K562 (cell line): ENCODE results near the gene ZNF778. TPM values are rescaled to one million over a fixed set of nuclear protein-coding genes. Genes with fewer than 3 reads are reported as not detected.

Experiments
- ATF3 ChIP-seq, 2 experiments: fragments of 450-650 bp in 1 of 2; sonication (generic) in 1 of 2; formaldehyde crosslinking in 1 of 2; IDR thresholded peaks in 1 of 2; conservative IDR thresholded peaks in 1 of 2; 2 replicates each; pipeline versions ENCODE4 v1.6.1 to v1.8.1; 2016 to 2023; ENCODE audit warnings: mild to moderate bottlenecking in 2 of 2, moderate library complexity in 2 of 2, inconsistent platforms in 1 of 2, missing genetic modification reagents in 1 of 2
- CBX1 ChIP-seq: sonication (generic); IDR thresholded peaks from 2 replicates; pipeline ENCODE4 v1.6.1; 2016; ENCODE audit warnings: antibody characterized with exemption, low read depth, mild to moderate bottlenecking
- FOXP4 ChIP-seq: sonication (generic); formaldehyde crosslinking; IDR thresholded peaks from 2 replicates; pipeline ENCODE4 v1.8.0; 2022; ENCODE audit warnings: mild to moderate bottlenecking, missing genetic modification reagents, borderline replicate concordance
- HLTF ChIP-seq: fragments of 450-650 bp; IDR thresholded peaks from 2 replicates; pipeline ENCODE4 v1.6.1; 2016
- KLF1 ChIP-seq: fragments of 450-650 bp; IDR thresholded peaks from 2 replicates; pipeline ENCODE4 v1.6.1; 2016; ENCODE audit warnings: missing genetic modification characterization, missing compliant biosample characterization
- KLF6 ChIP-seq: fragments of 250-450 bp; sonication (Bioruptor Pico); IDR thresholded peaks from 2 replicates; pipeline ENCODE4 v1.4.0; 2020; ENCODE audit warnings: mild to moderate bottlenecking, moderate library complexity, borderline replicate concordance
- MEIS2 ChIP-seq: fragments of 450-650 bp; IDR thresholded peaks from 2 replicates; pipeline ENCODE4 v1.6.1; 2014; ENCODE audit warnings: mild to moderate bottlenecking; ENCODE audit not compliant: partially characterized antibody
- MTA2 ChIP-seq: fragments of 450-650 bp; IDR thresholded peaks from 2 replicates; pipeline ENCODE4 v1.6.1; 2016; ENCODE audit warnings: low read depth
- ZBED1 ChIP-seq: IDR thresholded peaks from 2 replicates; pipeline ENCODE4 v1.6.1; 2014
- ZBTB1 ChIP-seq: sonication (generic); formaldehyde crosslinking; IDR thresholded peaks from 2 replicates; pipeline ENCODE4 v1.8.1; 2023; ENCODE audit warnings: missing genetic modification reagents, low read depth, mild to moderate bottlenecking, borderline replicate concordance
- ZBTB40 ChIP-seq, 2 experiments: fragments of 450-650 bp in 1 of 2; sonication (generic) in 1 of 2; formaldehyde crosslinking in 1 of 2; IDR thresholded peaks; 2 replicates each; pipeline versions ENCODE4 v1.7.1 to v1.9.0; 2016 to 2022; ENCODE audit warnings: inconsistent platforms in 1 of 2, mild to moderate bottlenecking in 1 of 2, missing genetic modification reagents in 1 of 2
- ZNF140 ChIP-seq: fragments of 250-450 bp; sonication (Bioruptor Pico); IDR thresholded peaks from 2 replicates; pipeline ENCODE4 v1.8.0; 2021; ENCODE audit warnings: moderate library complexity, mild to moderate bottlenecking, inconsistent platforms
- ZNF143 ChIP-seq: sonication (generic); formaldehyde crosslinking; IDR thresholded peaks from 2 replicates; pipeline ENCODE4 v1.9.0; 2022; ENCODE audit warnings: mild to moderate bottlenecking, missing genetic modification reagents
- polyA plus RNA-seq, 8 experiments: library from polyadenylated mRNA; depleted of rRNA in 4 of 8; stranded (reverse) in 5 of 8; unstranded in 3 of 8; fragments of >200 nt; fragmentation: Nextera tagmentation in 2 of 8; fragmentation: Illumina TruSeq in 1 of 8; extraction: Ambion mirVana in 2 of 8; extraction: Trizol in 1 of 8; gene quantifications; 2 replicates each; pipeline versions ENCODE4 v1.2.1 to v1.2.3, GENCODE V29; 2011 to 2014; ENCODE audit warnings: inconsistent platforms in 1 of 8, missing spikeins in 1 of 8
- total RNA-seq, 7 experiments: library from RNA; depleted of rRNA in 6 of 7; stranded (reverse); fragments of >200 nt in 6 of 7; fragmentation: Illumina TruSeq in 2 of 7; extraction: Trizol in 2 of 7; gene quantifications; 2 replicates each; pipeline versions ENCODE4 v1.2.1 to v1.2.3, GENCODE V29; 2011 to 2021; ENCODE audit warnings: low replicate concordance in 1 of 7

The ZNF778 gene
- total and polyA plus RNA-seq, 9 of the 15 experiments (the other 6 are each of a cell fraction or from before 2014, with no cell fraction given): 0.70 to 60.6 (median 7.5) TPM

- TF ChIP-seq ZBTB40 (IDR thresholded peaks at IDR 0.05) (no peak), ZBTB40 (CRISPR knock-in tag; IDR thresholded peaks at IDR 0.05) (no peak), ZNF140 (CRISPR knock-in tag) (no peak), ZNF143 (CRISPR knock-in tag) (no peak), CBX1 (no peak), ZBTB1 (CRISPR knock-in tag) (no peak), KLF6 (CRISPR knock-in tag) (no peak), ATF3 (IDR thresholded peaks at IDR 0.05) (no peak), ATF3 (CRISPR knock-in tag; conservative IDR thresholded peaks at IDR 0.05) (no peak), MTA2 (no peak), FOXP4 (CRISPR knock-in tag) (no peak), ZBED1 (no peak), KLF1 (tag) (no peak), HLTF (no peak), MEIS2 (no peak)
- TF ChIP-seq, all 486 proteins: peak for 0
Measured at GRCh38 chr16:89256651-89257254, 39.2 kb downstream of the ZNF778 start (continued).
